GM21367 (cell line): ENCODE results near the gene SULT1E1.
"Not testable (repeated sequence)": the region's sequence is repeated elsewhere in the genome, so short reads cannot be mapped to it uniquely, and the experiment has no call there.

Experiments
- ATAC-seq: cut with Tn5 transposase; IDR thresholded peaks from one replicate; pipeline ENCODE4 v1.9.1; 2021; ENCODE audit not compliant: unreplicated experiment

Gene SULT1E1

DNA sequence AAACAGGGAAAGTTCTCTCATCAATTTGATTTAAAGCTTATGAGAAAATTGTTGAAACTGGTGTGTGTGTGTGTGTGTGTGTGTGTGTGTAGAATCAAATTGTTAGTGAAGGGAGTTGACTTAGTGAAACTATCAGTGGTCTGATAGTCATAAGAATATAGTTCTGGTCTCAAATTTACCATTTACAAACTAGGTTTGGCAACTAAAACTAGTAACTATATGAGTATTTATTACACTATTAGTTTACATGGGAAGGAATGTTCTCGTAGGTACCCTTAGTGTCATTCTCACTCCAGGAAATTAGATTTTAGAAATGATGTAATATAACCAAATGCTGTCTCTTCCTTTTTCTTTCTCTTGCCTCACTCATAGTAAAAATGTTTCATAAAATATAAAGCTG lies 11.9 kb downstream of the SULT1E1 start:
- ATAC-seq = no peak

- ATAC-seq = peak; percentile 83
Measured at GRCh38 chr4:69843932-69844331, 16.0 kb downstream of the SULT1E1 start.

GRCh38 chr4:69843301-69843700 lies 16.6 kb downstream of the SULT1E1 start:
- no peak for ATAC-seq

GRCh38 chr4:69838977-69839376 lies 21.0 kb downstream of the SULT1E1 start:
- no peak for ATAC-seq

GRCh38 chr4:69836287-69836686 lies 23.7 kb downstream of the SULT1E1 start:
- no peak for ATAC-seq

DNA sequence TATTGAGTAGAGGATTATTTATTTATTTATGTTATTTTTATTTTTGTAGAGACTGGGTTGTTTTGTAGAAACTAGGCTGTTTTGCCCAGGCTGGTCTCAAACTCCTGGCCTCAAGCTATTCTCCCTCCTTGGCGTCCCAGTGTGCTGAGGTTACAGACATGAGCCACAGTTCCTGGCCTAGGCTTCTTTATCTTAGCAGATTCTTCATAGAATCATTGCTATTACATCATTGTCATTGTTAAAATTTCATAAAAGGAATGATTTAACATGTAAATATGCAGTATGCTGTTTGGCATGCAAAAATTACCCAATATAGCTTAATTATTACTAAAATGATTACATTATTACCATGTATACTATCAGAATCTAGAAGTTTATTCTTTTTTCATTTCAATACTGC lies 24.2 kb downstream of the SULT1E1 start:
- ATAC-seq = no peak

DNA sequence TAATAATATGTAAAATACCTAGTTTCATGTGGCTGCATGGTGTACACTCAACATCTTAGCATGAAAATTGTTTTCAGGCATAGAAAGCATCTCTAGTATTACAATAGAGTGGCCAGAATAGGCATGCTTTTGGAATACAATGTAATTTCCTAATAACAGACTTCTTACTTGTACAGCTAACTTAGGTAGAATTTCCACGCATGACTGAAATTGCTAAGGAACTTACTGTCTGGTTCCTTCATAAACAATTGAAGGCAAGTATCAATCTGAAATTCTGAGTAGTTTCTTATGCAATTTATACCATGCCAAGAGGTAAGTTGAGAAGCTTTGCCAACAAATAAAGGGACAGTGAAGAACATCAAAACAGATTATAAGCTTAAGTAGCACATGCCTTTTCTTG lies 26.7 kb downstream of the SULT1E1 start:
- no peak for ATAC-seq

DNA sequence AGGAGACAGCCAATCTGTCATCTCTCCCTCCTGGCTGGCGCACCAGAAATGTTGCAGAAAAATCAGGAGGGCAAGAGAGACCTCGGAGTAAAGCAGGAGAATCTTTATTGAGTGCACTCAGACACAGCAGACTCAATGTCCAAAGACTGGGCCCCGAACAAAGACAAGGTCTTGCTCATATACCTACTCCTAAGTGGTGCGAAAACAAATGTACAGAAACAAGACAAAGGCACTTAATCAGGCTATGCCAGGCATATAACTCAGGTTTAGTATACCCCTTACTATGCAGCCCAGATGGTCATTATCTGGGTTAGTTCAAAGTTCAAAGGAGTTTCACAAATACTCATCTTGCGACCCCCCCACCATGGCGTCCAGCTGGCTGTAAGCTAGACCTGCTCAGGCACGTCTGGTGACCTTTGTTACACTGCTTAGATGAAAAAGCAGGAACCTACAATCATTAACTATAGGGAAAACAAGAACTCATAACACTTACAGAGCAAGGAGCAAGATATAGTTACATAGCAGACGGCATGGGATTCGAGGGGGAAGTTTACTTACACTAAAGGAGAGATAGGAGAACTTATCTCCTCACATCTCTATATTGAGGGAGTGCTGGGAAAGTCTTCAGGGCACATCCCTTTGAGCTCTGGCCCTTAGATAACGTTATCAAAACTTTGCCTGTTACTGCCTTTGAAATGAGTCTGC lies 27.5 kb downstream of the SULT1E1 start:
- ATAC-seq = no peak

DNA sequence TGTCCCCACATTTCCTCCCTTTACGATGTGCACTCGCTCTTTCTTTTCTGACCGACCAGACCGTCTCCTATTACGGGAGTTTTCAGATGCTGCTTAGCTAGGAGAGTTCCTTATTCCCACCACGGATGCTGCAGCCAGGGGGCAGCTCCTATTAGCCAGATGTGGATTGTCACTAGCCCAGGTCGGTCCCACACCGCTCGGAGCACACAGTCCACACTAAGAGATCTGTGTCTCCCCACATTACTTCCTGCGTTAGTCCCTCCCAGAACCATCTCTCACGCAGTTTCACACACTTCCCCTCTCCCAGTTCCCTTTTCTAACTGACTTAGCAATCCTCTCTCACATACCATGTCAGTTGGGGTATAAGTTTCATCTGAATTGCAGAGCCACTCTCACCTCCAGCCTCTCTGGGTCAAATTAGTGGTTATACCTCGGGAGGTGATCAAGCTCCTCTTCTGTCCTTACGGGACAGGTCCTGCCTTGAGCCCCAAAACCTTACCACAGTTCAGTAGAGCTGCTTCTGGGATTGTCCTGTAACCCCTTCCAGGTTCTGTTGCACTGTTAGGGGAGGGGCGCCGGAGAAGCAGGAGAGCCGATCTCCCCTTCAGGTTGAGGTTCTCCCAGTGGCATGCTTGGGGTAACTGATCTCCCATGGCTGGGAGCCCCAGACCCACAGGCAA lies 28.2 kb downstream of the SULT1E1 start:
- ATAC-seq = peak; percentile 97

GRCh38 chr4:69831270-69831627 lies 28.7 kb downstream of the SULT1E1 start:
- ATAC-seq = no peak

- ATAC-seq = peak; percentile 38
Measured at GRCh38 chr4:69830560-69831269, 29.2 kb downstream of the SULT1E1 start.

GRCh38 chr4:69830192-69830559 lies 29.8 kb downstream of the SULT1E1 start:
- no peak for ATAC-seq

- ATAC-seq = no peak
Measured at GRCh38 chr4:69829678-69830077, 30.3 kb downstream of the SULT1E1 start.

DNA sequence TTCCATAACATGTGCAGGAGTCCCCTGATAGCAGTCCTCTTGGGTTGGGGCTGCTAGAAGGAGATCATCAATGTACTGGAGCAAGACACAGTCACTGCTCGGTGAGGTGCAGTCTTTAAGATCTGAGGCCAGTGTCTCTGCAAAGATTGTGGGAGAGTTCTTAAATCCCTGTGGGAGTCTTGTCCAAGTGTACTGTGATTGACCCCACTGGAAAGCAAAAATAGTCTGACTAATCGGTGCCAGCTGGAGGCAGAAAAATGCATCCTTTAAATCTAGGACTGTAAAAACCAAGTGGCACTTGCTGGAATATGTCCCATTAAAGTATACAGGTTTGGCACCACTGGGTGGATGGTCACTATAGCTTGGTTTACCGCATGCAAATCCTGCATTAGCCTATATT lies 31.1 kb downstream of the SULT1E1 start:
- ATAC-seq = no peak

- not testable (repeated sequence) for ATAC-seq
Measured at GRCh38 chr4:69825056-69825455, 34.9 kb downstream of the SULT1E1 start.

GRCh38 chr4:69823481-69824186 lies 36.3 kb downstream of the SULT1E1 start:
- peak; percentile 96 for ATAC-seq

DNA sequence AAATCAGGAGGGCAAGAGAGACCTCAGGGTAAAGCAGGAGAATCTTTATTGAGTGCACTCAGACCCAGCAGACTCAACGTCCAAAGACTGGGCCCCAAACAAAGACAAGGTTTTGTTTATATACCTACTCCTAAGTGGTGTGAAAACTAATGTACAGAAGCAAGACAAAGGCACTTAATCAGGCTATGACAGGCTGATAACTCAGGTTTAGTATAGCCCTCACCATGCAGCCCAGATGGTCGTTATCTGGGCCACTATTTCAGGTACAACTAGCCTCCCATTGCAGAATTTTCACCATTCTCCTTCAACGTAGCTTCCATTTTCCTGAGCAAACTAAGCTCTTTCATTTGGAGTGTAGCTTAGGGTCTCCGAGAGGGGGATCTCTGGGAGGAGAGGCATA lies 36.9 kb downstream of the SULT1E1 start:
- no peak for ATAC-seq

DNA sequence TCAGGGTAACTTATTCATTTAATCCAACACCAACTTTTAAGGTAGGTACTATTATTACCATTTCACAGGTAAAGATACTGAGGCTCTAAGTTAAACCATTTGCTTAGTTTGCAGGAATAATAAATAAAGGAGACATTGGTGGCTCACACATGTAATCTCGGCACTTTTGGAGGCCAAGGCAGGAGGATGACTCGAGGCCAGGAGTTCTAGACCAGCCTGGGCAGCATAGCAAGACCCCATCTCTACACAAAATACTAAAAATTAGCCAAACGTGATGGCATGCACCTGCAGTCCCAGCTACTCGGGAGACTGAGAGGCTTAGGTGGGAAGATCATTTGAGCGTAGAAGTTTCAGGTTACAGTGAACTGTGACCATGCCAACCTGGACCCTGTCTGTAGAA lies 37.7 kb downstream of the SULT1E1 start:
- no peak for ATAC-seq

DNA sequence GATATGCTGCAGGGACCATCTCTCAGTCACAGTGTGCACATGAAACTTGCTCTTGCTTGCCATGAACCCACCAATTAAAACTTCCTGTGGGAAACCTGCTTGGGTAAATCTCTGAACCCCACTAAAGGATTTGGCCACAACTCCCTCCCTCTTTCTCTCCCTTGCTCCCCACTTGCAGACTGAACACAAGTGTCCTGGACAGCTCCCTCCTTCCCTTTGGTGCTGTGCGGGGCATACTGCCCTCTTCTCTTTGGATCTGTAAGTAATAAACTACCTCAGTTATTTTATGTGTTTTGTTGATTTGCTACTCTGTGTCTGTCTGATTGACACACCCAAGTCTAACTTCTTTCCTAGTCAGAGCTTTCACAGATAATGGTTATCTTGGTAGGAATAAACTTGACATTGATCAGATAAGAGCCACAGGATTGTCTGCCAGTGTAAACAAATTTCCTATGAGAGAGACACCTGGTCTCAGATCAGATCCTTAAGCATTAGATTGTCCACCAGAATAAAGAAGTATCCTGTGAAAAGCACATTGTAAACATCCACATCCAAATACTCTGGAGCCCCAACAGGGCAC lies 41.8 kb downstream of the SULT1E1 start:
- ATAC-seq = no peak

GRCh38 chr4:69816236-69816635 lies 43.7 kb downstream of the SULT1E1 start:
- no peak for ATAC-seq

DNA sequence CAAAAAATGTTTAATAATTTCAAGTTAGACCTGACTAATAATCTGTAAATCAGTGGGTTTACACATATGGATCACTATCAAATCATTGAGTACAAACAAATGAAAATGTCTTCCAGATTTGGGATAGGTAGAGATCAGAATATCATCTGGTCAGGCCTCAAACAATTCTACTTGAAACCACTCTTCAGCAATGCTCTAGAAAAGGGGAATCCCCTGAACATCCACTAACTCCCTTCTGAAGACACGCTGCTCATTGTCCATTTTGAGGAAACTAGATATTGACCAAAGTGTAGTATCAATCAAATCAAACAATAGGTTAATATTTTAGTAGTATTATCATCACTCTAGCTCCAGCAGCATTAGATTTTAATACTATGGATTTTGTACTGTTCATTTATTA lies 46.3 kb downstream of the SULT1E1 start:
- no peak for ATAC-seq
